ENCODE results near the gene PIP5K1B.

The PIP5K1B gene

GRCh38 chr9:68834931-68835520, 130.0 kb downstream of the PIP5K1B start:
- no peaks in the 10 kb centered on the region for H3K4me1 ChIP-seq (ENCODE audit: control insufficient read depth, insufficient read depth, low read length, unreplicated experiment)
- H3K27me3 ChIP-seq (ENCODE audit: insufficient read depth, low read length): peaks cover 15% of the 10 kb centered on the region; the same call in 1 of the 2 replicates
- no peak overlapping the region for H3K4me3 ChIP-seq (ENCODE audit: low read depth, low read length)
- no peak overlapping the region for H3K27ac ChIP-seq (ENCODE audit: low read depth, low read length)
- no peak overlapping the region for H2AFZ ChIP-seq (ENCODE audit: low read length, unreplicated experiment)
- no peaks in the 10 kb centered on the region for H3K36me3 ChIP-seq (ENCODE audit: insufficient read depth, low read length)
- no peaks in the 10 kb centered on the region for H3K79me2 ChIP-seq (ENCODE audit: control insufficient read depth, insufficient read depth, low read length, unreplicated experiment)

- no peaks in the 10 kb centered on the region for H3K4me1 ChIP-seq (ENCODE audit: control insufficient read depth, insufficient read depth, low read length, unreplicated experiment)
- no peak overlapping the region for H3K27ac ChIP-seq (ENCODE audit: low read depth, low read length)
- no peaks in the 10 kb centered on the region for H3K36me3 ChIP-seq (ENCODE audit: insufficient read depth, low read length)
- H2AFZ ChIP-seq (ENCODE audit: low read length, unreplicated experiment): no peak overlapping the region
- H3K79me2 ChIP-seq (ENCODE audit: control insufficient read depth, insufficient read depth, low read length, unreplicated experiment): no peaks in the 10 kb centered on the region
- no peak overlapping the region for H3K4me3 ChIP-seq (ENCODE audit: low read depth, low read length)
- H3K27me3 ChIP-seq (ENCODE audit: insufficient read depth, low read length): peaks cover 15% of the 10 kb centered on the region
Observed at GRCh38 chr9:68836788-68837187, 131.7 kb downstream of the PIP5K1B start.

- no peaks in the 10 kb centered on the region for H3K79me2 ChIP-seq (ENCODE audit: control insufficient read depth, insufficient read depth, low read length, unreplicated experiment)
- H3K36me3 ChIP-seq (ENCODE audit: insufficient read depth, low read length): no peaks in the 10 kb centered on the region
- no peak overlapping the region for H3K27ac ChIP-seq (ENCODE audit: low read depth, low read length)
- H2AFZ ChIP-seq (ENCODE audit: low read length, unreplicated experiment): no peak overlapping the region
- peaks cover 15% of the 10 kb centered on the region for H3K27me3 ChIP-seq (ENCODE audit: insufficient read depth, low read length)
- no peaks in the 10 kb centered on the region for H3K4me1 ChIP-seq (ENCODE audit: control insufficient read depth, insufficient read depth, low read length, unreplicated experiment)
- no peak overlapping the region for H3K4me3 ChIP-seq (ENCODE audit: low read depth, low read length)
Observed at GRCh38 chr9:68838245-68838644, 133.2 kb downstream of the PIP5K1B start.

- Histone ChIP-seq H3K4me3 (ENCODE audit: low read depth, low read length) (no peak overlapping the region), H3K27me3 (ENCODE audit: insufficient read depth, low read length) (peaks cover 25% of the 10 kb centered on the region), H3K27ac (ENCODE audit: low read depth, low read length) (no peak overlapping the region), H3K36me3 (ENCODE audit: insufficient read depth, low read length) (no peaks in the 10 kb centered on the region), H3K4me1 (ENCODE audit: control insufficient read depth, insufficient read depth, low read length, unreplicated experiment) (no peaks in the 10 kb centered on the region), H3K79me2 (ENCODE audit: control insufficient read depth, insufficient read depth, low read length, unreplicated experiment) (no peaks in the 10 kb centered on the region), H2AFZ (ENCODE audit: low read length, unreplicated experiment) (no peak overlapping the region)
Observed at GRCh38 chr9:68841276-68842052, 136.4 kb downstream of the PIP5K1B start.

- Histone ChIP-seq H3K4me1 (ENCODE audit: control insufficient read depth, insufficient read depth, low read length, unreplicated experiment) (no peaks in the 10 kb centered on the region), H3K36me3 (ENCODE audit: insufficient read depth, low read length) (no peaks in the 10 kb centered on the region), H3K27ac (ENCODE audit: low read depth, low read length) (no peak overlapping the region), H3K27me3 (ENCODE audit: insufficient read depth, low read length) (peaks cover 25% of the 10 kb centered on the region), H2AFZ (ENCODE audit: low read length, unreplicated experiment) (no peak overlapping the region), H3K4me3 (ENCODE audit: low read depth, low read length) (no peak overlapping the region), H3K79me2 (ENCODE audit: control insufficient read depth, insufficient read depth, low read length, unreplicated experiment) (no peaks in the 10 kb centered on the region)
Observed at GRCh38 chr9:68842568-68842967, 137.5 kb downstream of the PIP5K1B start.

GRCh38 chr9:68843239-68843638, 138.2 kb downstream of the PIP5K1B start:
- Histone ChIP-seq H3K27ac (ENCODE audit: low read depth, low read length) (no peak overlapping the region), H3K4me3 (ENCODE audit: low read depth, low read length) (no peak overlapping the region), H3K27me3 (ENCODE audit: insufficient read depth, low read length) (peaks cover 25% of the 10 kb centered on the region), H2AFZ (ENCODE audit: low read length, unreplicated experiment) (no peak overlapping the region), H3K79me2 (ENCODE audit: control insufficient read depth, insufficient read depth, low read length, unreplicated experiment) (no peaks in the 10 kb centered on the region), H3K36me3 (ENCODE audit: insufficient read depth, low read length) (no peaks in the 10 kb centered on the region), H3K4me1 (ENCODE audit: control insufficient read depth, insufficient read depth, low read length, unreplicated experiment) (no peaks in the 10 kb centered on the region)

- H2AFZ ChIP-seq (ENCODE audit: low read length, unreplicated experiment): no peak overlapping the region
- no peaks in the 10 kb centered on the region for H3K79me2 ChIP-seq (ENCODE audit: control insufficient read depth, insufficient read depth, low read length, unreplicated experiment)
- H3K27ac ChIP-seq (ENCODE audit: low read depth, low read length): no peak overlapping the region
- no peak overlapping the region for H3K4me3 ChIP-seq (ENCODE audit: low read depth, low read length)
- H3K4me1 ChIP-seq (ENCODE audit: control insufficient read depth, insufficient read depth, low read length, unreplicated experiment): no peaks in the 10 kb centered on the region
- no peaks in the 10 kb centered on the region for H3K36me3 ChIP-seq (ENCODE audit: insufficient read depth, low read length)
- peaks cover 25% of the 10 kb centered on the region for H3K27me3 ChIP-seq (ENCODE audit: insufficient read depth, low read length)
Observed at GRCh38 chr9:68844157-68844556, 139.1 kb downstream of the PIP5K1B start.

GRCh38 chr9:68844631-68845612, 139.9 kb downstream of the PIP5K1B start:
- H3K27me3 ChIP-seq (ENCODE audit: insufficient read depth, low read length): peaks cover 31% of the 10 kb centered on the region
- H3K36me3 ChIP-seq (ENCODE audit: insufficient read depth, low read length): no peaks in the 10 kb centered on the region
- H3K27ac ChIP-seq (ENCODE audit: low read depth, low read length): no peak overlapping the region
- no peak overlapping the region for H3K4me3 ChIP-seq (ENCODE audit: low read depth, low read length)
- no peaks in the 10 kb centered on the region for H3K4me1 ChIP-seq (ENCODE audit: control insufficient read depth, insufficient read depth, low read length, unreplicated experiment)
- H3K79me2 ChIP-seq (ENCODE audit: control insufficient read depth, insufficient read depth, low read length, unreplicated experiment): no peaks in the 10 kb centered on the region
- H2AFZ ChIP-seq (ENCODE audit: low read length, unreplicated experiment): no peak overlapping the region

GRCh38 chr9:68847765-68848164, 142.7 kb downstream of the PIP5K1B start:
- Histone ChIP-seq H2AFZ (ENCODE audit: low read length, unreplicated experiment) (no peak overlapping the region), H3K4me3 (ENCODE audit: low read depth, low read length) (no peak overlapping the region), H3K79me2 (ENCODE audit: control insufficient read depth, insufficient read depth, low read length, unreplicated experiment) (no peaks in the 10 kb centered on the region), H3K36me3 (ENCODE audit: insufficient read depth, low read length) (no peaks in the 10 kb centered on the region), H3K27ac (ENCODE audit: low read depth, low read length) (no peak overlapping the region), H3K27me3 (ENCODE audit: insufficient read depth, low read length) (peaks cover 21% of the 10 kb centered on the region), H3K4me1 (ENCODE audit: control insufficient read depth, insufficient read depth, low read length, unreplicated experiment) (no peaks in the 10 kb centered on the region)

- Histone ChIP-seq H3K27me3 (ENCODE audit: insufficient read depth, low read length) (peaks cover 20% of the 10 kb centered on the region), H3K36me3 (ENCODE audit: insufficient read depth, low read length) (no peaks in the 10 kb centered on the region), H3K4me1 (ENCODE audit: control insufficient read depth, insufficient read depth, low read length, unreplicated experiment) (no peaks in the 10 kb centered on the region), H3K27ac (ENCODE audit: low read depth, low read length) (no peak overlapping the region), H2AFZ (ENCODE audit: low read length, unreplicated experiment) (no peak overlapping the region), H3K4me3 (ENCODE audit: low read depth, low read length) (no peak overlapping the region), H3K79me2 (ENCODE audit: control insufficient read depth, insufficient read depth, low read length, unreplicated experiment) (no peaks in the 10 kb centered on the region)
Observed at GRCh38 chr9:68851657-68852056, 146.6 kb downstream of the PIP5K1B start.

Data from ACC112 (cell line).